HG03025 (cell line): ENCODE data around the gene PPP6R3.
"Not testable (repeated sequence)": the region's sequence is repeated elsewhere in the genome, so short reads cannot be mapped to it uniquely, and the experiment has no call there.

Experiments used
- ATAC-seq: cut with Tn5 transposase; IDR thresholded peaks from one replicate; pipeline ENCODE4 v1.9.1; 2021; ENCODE audit warnings: mild to moderate bottlenecking, moderate library complexity; ENCODE audit not compliant: unreplicated experiment, low FRiP score

The PPP6R3 gene

GRCh38 chr11:68639322-68639721 lies 178.8 kb downstream of the PPP6R3 start:
- not testable (repeated sequence) for ATAC-seq

GRCh38 chr11:68641880-68642279 lies 181.3 kb downstream of the PPP6R3 start:
- no peak for ATAC-seq

GRCh38 chr11:68643585-68643984 lies 183.0 kb downstream of the PPP6R3 start:
- no peak for ATAC-seq

GRCh38 chr11:68646832-68647231 lies 186.3 kb downstream of the PPP6R3 start:
- ATAC-seq: no peak

GRCh38 chr11:68649851-68650555 lies 189.5 kb downstream of the PPP6R3 start:
- ATAC-seq: no peak

GRCh38 chr11:68650801-68651200 lies 190.2 kb downstream of the PPP6R3 start:
- no peak for ATAC-seq

- ATAC-seq: no peak
These were observed 190.8 kb downstream of the PPP6R3 start for GRCh38 chr11:68651208-68651984.

GRCh38 chr11:68651985-68652682 lies 191.6 kb downstream of the PPP6R3 start:
- no peak for ATAC-seq

GRCh38 chr11:68652683-68653156 lies 192.2 kb downstream of the PPP6R3 start:
- ATAC-seq: no peak

- ATAC-seq: no peak
These were observed 193.2 kb downstream of the PPP6R3 start for GRCh38 chr11:68653486-68654430.

- no peak for ATAC-seq
These were observed 194.4 kb downstream of the PPP6R3 start for GRCh38 chr11:68654978-68655377.

GRCh38 chr11:68655406-68655805 lies 194.9 kb downstream of the PPP6R3 start:
- ATAC-seq: no peak

GRCh38 chr11:68655806-68656205 lies 195.3 kb downstream of the PPP6R3 start:
- no peak for ATAC-seq

- no peak for ATAC-seq
These were observed 196.6 kb downstream of the PPP6R3 start for GRCh38 chr11:68657021-68657780.

- no peak for ATAC-seq
These were observed 197.5 kb downstream of the PPP6R3 start for GRCh38 chr11:68658097-68658496.

- ATAC-seq: no peak
These were observed 198.1 kb downstream of the PPP6R3 start for GRCh38 chr11:68658661-68659060.

- no peak for ATAC-seq
These were observed 198.8 kb downstream of the PPP6R3 start for GRCh38 chr11:68659158-68659921.

GRCh38 chr11:68660066-68660810 lies 199.7 kb downstream of the PPP6R3 start:
- no peak for ATAC-seq
